Measurements from ENCODE around the gene PKDCC. TPM values are rescaled to one million over a fixed set of nuclear protein-coding genes. Genes with fewer than 3 reads are reported as not detected.

PKDCC gene
- total RNA-seq, 4 donors from 2014 or later: 34.1 to 244 (median 109) TPM

DNA sequence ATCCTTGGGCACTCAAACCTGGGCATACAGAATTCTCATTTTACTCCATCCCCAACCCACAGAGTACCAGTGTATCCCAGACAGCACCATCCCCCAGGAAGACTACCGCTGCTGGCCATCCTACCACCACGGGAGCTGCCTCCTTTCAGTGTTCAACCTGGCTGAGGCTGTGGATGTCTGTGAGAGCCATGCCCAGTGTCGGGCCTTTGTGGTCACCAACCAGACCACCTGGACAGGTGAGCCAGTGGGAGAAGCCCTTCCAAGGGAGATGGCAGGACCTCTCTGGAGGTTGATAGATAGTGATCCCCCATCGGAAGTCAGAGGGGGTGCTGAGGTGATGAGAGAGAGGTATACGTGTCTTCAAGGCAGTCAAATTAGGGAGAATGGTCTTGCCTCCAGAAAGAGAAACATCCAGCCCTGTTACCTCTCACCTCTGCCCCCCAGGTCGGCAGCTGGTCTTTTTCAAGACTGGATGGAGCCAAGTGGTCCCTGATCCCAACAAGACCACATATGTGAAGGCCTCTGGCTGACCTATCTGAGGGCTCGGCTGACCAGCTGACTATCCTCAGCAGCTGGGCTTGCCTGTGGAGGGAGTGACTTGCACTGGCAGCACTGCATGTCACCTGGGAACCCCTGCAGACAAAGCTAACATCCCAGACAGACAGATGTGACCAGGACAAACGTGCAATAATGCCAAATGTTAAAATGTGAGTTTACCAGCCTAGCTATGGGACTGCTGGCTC lies 9.5 kb downstream of the PKDCC start:
- H3K4me3 ChIP-seq: no peak overlapping the region
- no peaks in the 10 kb centered on the region for H3K36me3 ChIP-seq
- intact Hi-C loops (cut with DNase I; ENCODE audit: low total_unique reads): no loop called here
- TF ChIP-seq, protein P1, sequence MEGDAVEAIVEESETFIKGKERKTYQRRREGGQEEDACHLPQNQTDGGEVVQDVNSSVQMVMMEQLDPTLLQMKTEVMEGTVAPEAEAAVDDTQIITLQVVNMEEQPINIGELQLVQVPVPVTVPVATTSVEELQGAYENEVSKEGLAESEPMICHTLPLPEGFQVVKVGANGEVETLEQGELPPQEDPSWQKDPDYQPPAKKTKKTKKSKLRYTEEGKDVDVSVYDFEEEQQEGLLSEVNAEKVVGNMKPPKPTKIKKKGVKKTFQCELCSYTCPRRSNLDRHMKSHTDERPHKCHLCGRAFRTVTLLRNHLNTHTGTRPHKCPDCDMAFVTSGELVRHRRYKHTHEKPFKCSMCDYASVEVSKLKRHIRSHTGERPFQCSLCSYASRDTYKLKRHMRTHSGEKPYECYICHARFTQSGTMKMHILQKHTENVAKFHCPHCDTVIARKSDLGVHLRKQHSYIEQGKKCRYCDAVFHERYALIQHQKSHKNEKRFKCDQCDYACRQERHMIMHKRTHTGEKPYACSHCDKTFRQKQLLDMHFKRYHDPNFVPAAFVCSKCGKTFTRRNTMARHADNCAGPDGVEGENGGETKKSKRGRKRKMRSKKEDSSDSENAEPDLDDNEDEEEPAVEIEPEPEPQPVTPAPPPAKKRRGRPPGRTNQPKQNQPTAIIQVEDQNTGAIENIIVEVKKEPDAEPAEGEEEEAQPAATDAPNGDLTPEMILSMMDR (IDR thresholded peaks at IDR 0.05): no peak
- no peak for TF ChIP-seq POLR2A (IDR thresholded peaks at IDR 0.05)
- DNase-seq: no peak
- H3K4me1 ChIP-seq: peaks cover 5 to 48% of the 10 kb centered on the region in 2 donors
- H3K27me3 ChIP-seq: no peaks in the 10 kb centered on the region
- peak overlapping the region; percentile 94 to 96 for H3K27ac ChIP-seq
- H3K9me3 ChIP-seq: no peaks in the 10 kb centered on the region

DNA sequence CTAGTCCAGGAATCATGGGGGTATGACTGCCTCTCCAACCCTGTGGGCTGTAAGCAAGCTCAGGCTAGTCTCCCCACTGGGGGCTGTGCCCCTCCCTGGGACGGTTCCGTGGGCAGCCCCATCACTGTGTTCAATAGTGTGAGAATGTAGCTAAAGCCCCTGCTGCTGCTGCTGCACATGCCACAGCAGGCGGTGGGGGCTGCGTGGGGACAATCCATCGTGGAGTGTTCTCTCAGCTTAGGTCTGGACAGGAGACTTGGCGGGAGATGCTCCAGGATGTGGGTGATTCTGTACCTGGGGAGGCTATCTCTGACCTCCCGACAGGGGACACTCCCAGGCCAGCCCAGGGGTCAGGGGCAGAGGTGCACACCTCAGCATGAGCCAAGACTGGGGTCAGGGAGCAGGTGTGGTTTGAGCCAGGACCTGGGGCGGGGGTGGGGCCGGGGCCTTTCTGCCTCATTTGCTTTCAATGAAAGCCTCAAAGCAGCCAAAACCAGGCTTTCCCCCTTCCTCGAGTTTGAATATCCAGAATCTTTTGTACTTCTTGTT lies 10.2 kb downstream of the PKDCC start:
- Histone ChIP-seq H3K27me3 (no peaks in the 10 kb centered on the region), H3K4me1 (peaks cover 5 to 48% of the 10 kb centered on the region in 2 donors), H3K4me3 (no peak overlapping the region), H3K36me3 (no peaks in the 10 kb centered on the region), H3K9me3 (no peaks in the 10 kb centered on the region), H3K27ac (peak overlapping the region; percentile 94 to 96)
- intact Hi-C loops (cut with DNase I; ENCODE audit: low total_unique reads): no loop called here
- TF ChIP-seq, protein P1 (IDR thresholded peaks at IDR 0.05): no peak
- TF ChIP-seq POLR2A (IDR thresholded peaks at IDR 0.05): no peak
- DNase-seq: no peak

DNA sequence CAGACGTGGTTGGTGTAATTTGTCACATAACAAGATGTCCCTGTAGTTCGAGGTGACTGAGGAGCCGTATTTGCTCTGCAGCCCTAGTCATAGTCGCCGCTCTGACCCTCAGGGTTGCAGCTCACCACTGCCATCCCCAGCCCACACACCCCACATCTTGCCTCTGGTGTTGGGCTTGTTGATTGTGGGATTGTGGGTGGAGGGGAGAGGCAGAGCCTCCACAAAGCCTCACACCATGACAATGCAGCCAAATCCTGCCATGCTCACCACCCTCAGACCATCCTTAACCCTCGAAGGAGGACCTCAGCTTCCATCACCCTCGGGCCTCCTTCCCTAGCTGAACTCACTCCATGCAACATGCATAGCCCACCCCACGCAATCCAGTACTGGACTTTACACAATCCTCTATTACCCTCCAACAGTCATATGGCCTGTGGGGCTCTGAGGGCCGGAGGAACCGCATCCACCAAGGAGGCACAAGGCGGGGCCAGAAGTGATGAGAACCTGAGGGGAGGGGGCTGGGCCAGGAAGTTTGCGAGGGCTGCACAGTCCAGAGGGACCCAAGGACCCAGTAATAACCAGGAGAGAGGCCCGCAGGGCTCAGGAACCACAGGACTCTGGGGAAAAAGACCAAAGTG lies 11.6 kb downstream of the PKDCC start:
- peak overlapping the region; percentile 77 to 78 for H3K27ac ChIP-seq

DNA sequence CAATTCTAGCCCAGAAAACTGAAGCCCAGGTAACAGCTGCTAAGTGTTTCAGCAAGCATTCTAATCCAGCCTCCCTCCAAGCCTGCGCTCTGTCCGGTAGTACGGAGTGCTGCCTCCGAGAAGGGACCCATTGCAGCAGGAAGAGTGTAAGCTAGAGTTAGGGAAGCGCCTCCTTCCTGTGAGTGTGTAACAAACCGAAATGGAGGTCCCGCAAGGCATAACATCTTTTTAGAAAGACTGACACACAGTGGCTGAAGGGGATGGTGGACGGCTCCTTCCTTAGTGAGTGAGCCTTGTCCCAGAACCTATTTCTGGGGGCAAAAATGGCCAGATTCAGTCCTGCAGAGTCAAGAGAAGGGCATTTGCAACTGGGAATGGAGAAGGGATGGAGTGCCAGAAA lies 12.2 kb downstream of the PKDCC start:
- DNase-seq: no peak
- H3K36me3 ChIP-seq: no peaks in the 10 kb centered on the region
- H3K4me1 ChIP-seq: peaks cover 5 to 36% of the 10 kb centered on the region in 2 donors
- H3K27ac ChIP-seq: peak overlapping the region; percentile 77 to 78
- TF ChIP-seq POLR2A (IDR thresholded peaks at IDR 0.05): no peak
- TF ChIP-seq, protein P1 (IDR thresholded peaks at IDR 0.05): no peak
- no peaks in the 10 kb centered on the region for H3K9me3 ChIP-seq
- H3K4me3 ChIP-seq: no peak overlapping the region
- no peaks in the 10 kb centered on the region for H3K27me3 ChIP-seq
- intact Hi-C loops (cut with DNase I; ENCODE audit: low total_unique reads): no loop called here

More for the DNA sequence above, 11.6 kb downstream of the PKDCC start:
- no peak overlapping the region for H3K4me3 ChIP-seq
- DNase-seq: no peak
- no peaks in the 10 kb centered on the region for H3K27me3 ChIP-seq
- H3K4me1 ChIP-seq: peaks cover 5 to 38% of the 10 kb centered on the region in 2 donors
- H3K9me3 ChIP-seq: no peaks in the 10 kb centered on the region
- no peaks in the 10 kb centered on the region for H3K36me3 ChIP-seq
- intact Hi-C loops (cut with DNase I; ENCODE audit: low total_unique reads): no loop called here
- TF ChIP-seq POLR2A (IDR thresholded peaks at IDR 0.05): no peak
- TF ChIP-seq, protein P1 (IDR thresholded peaks at IDR 0.05): no peak
